ENCODE data around the gene SYAP1. TPM values are rescaled to one million over a fixed set of nuclear protein-coding genes. Genes with fewer than 3 reads are reported as not detected.
"Not testable (repeated sequence)": the region's sequence is repeated elsewhere in the genome, so short reads cannot be mapped to it uniquely, and the experiment has no call there.

The SYAP1 gene
- total and polyA plus RNA-seq, 2 donors (not counting 1 experiment from before 2014, with no cell fraction given): 19.4 to 49.7 TPM

DNA sequence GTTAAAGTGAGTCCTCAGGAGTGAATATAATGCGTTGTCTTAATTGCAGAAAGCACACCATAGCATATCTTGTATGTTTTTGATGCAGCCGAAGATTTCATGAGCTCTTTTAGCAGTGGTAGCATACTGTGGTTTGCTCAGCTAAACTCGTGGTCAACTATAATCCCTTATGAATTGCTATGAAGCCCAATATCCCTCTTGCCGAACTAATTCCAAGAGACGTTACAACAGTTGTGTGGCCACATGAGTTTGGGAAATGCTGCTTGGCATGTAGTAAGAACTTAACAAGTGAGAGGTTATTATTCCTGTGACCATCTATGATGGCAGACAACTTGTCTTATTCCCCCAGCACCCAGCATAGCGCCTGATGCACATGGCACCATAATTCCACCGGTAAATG lies 30.7 kb downstream of the SYAP1 start:
- TF ChIP-seq EZH2 (IDR thresholded peaks at IDR 0.05; ENCODE audit: low read length, missing control alignments): no peak
- TF ChIP-seq, protein P1, sequence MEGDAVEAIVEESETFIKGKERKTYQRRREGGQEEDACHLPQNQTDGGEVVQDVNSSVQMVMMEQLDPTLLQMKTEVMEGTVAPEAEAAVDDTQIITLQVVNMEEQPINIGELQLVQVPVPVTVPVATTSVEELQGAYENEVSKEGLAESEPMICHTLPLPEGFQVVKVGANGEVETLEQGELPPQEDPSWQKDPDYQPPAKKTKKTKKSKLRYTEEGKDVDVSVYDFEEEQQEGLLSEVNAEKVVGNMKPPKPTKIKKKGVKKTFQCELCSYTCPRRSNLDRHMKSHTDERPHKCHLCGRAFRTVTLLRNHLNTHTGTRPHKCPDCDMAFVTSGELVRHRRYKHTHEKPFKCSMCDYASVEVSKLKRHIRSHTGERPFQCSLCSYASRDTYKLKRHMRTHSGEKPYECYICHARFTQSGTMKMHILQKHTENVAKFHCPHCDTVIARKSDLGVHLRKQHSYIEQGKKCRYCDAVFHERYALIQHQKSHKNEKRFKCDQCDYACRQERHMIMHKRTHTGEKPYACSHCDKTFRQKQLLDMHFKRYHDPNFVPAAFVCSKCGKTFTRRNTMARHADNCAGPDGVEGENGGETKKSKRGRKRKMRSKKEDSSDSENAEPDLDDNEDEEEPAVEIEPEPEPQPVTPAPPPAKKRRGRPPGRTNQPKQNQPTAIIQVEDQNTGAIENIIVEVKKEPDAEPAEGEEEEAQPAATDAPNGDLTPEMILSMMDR (conservative IDR thresholded peaks at IDR 0.05 in 1 of 2, IDR thresholded peaks at IDR 0.05 in 1 of 2; ENCODE audit: low read depth in 1 of 2, low read length in 2 of 2): no peak
- no peak for DNase-seq (ENCODE audit: low read depth in 2 of 2)
- Histone ChIP-seq H3K36me3 (ENCODE audit: control insufficient read depth, insufficient read depth, low read length) (peaks cover under 1% of the 10 kb centered on the region), H3K27me3 (ENCODE audit: control insufficient read depth, insufficient read depth, low read length) (no peaks in the 10 kb centered on the region), H4K20me1 (ENCODE audit: control insufficient read depth, extremely low read depth, insufficient read depth, low read length) (no peaks in the 10 kb centered on the region), H3K9ac (ENCODE audit: insufficient read depth, low read length) (no peak overlapping the region), H3K79me2 (ENCODE audit: control insufficient read depth, insufficient read depth, low read length) (no peaks in the 10 kb centered on the region), H3K27ac (ENCODE audit: insufficient read depth, low read length) (no peak overlapping the region), H3K9me3 (ENCODE audit: control insufficient read depth, insufficient read depth, low read depth, low read length) (no peaks in the 10 kb centered on the region), H3K4me2 (ENCODE audit: extremely low read depth, insufficient read depth, low read length) (no peak overlapping the region), H3K4me3 (replicated peaks in 1 of 4; ENCODE audit: control extremely low read depth in 1 of 4, insufficient read depth in 1 of 4, low read depth in 3 of 4, low read length in 4 of 4) (no peak overlapping the region), H3K4me1 (ENCODE audit: control insufficient read depth, extremely low read depth, insufficient read depth, low read length) (no peaks in the 10 kb centered on the region), H2AFZ (ENCODE audit: low read length) (no peak overlapping the region)

DNA sequence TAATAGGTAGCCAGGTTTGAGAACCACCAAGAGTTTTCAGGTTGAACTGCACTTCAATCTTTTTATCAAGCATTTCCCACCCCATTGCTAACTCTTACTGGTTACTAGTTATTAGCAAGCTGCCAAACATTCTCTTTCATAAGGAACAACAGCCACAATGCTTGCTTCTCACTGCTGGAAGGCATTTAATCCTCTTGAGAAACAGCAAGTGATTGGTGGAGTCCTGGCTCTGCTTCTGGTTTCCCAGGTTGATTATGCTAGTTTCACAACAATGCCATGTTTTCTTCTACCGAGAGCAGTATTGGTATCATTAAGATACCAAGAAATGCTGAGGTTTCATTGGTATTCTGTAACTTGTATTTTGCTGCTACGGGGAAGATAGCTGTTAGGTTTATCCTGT lies 34.6 kb downstream of the SYAP1 start:
- H4K20me1 ChIP-seq (ENCODE audit: control insufficient read depth, extremely low read depth, insufficient read depth, low read length): no peaks in the 10 kb centered on the region
- no peak overlapping the region for H3K4me2 ChIP-seq (ENCODE audit: extremely low read depth, insufficient read depth, low read length)
- no peak overlapping the region for H3K9ac ChIP-seq (ENCODE audit: insufficient read depth, low read length)
- H3K9me3 ChIP-seq (ENCODE audit: control insufficient read depth, insufficient read depth, low read depth, low read length): no peaks in the 10 kb centered on the region
- no peak overlapping the region for H3K27ac ChIP-seq (ENCODE audit: insufficient read depth, low read length)
- H3K36me3 ChIP-seq (ENCODE audit: control insufficient read depth, insufficient read depth, low read length): no peaks in the 10 kb centered on the region
- no peak for DNase-seq (ENCODE audit: low read depth in 2 of 2)
- no peaks in the 10 kb centered on the region for H3K4me1 ChIP-seq (ENCODE audit: control insufficient read depth, extremely low read depth, insufficient read depth, low read length)
- H3K4me3 ChIP-seq (replicated peaks in 1 of 4; ENCODE audit: control extremely low read depth in 1 of 4, insufficient read depth in 1 of 4, low read depth in 3 of 4, low read length in 4 of 4): no peak overlapping the region
- TF ChIP-seq EZH2 (IDR thresholded peaks at IDR 0.05; ENCODE audit: low read length, missing control alignments): no peak
- TF ChIP-seq, protein P1 (conservative IDR thresholded peaks at IDR 0.05 in 1 of 2, IDR thresholded peaks at IDR 0.05 in 1 of 2; ENCODE audit: low read depth in 1 of 2, low read length in 2 of 2): no peak
- no peak overlapping the region for H2AFZ ChIP-seq (ENCODE audit: low read length)
- H3K27me3 ChIP-seq (ENCODE audit: control insufficient read depth, insufficient read depth, low read length): no peaks in the 10 kb centered on the region
- no peaks in the 10 kb centered on the region for H3K79me2 ChIP-seq (ENCODE audit: control insufficient read depth, insufficient read depth, low read length)

DNA sequence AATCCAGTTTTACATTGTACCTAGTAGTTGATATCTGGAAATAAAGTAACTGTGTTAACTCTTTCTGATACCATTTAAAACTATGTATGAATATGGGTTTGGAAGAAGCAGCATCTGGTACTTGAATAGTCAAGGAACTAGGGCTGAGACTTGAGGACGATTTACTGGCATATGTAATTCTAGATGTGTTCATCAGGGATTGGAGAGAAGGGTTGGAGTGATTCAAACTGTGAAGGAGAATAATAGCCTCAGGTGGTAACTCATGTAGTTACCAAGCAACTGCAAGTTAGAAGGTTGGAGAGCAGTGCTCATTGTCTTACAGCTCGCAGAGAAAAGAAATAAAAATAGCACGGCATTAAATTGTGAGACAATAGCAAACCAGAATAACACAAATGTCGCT lies 37.3 kb downstream of the SYAP1 start:
- no peaks in the 10 kb centered on the region for H3K9me3 ChIP-seq (ENCODE audit: control insufficient read depth, insufficient read depth, low read depth, low read length)
- no peak for DNase-seq (ENCODE audit: low read depth in 2 of 2)
- no peaks in the 10 kb centered on the region for H3K36me3 ChIP-seq (ENCODE audit: control insufficient read depth, insufficient read depth, low read length)

DNA sequence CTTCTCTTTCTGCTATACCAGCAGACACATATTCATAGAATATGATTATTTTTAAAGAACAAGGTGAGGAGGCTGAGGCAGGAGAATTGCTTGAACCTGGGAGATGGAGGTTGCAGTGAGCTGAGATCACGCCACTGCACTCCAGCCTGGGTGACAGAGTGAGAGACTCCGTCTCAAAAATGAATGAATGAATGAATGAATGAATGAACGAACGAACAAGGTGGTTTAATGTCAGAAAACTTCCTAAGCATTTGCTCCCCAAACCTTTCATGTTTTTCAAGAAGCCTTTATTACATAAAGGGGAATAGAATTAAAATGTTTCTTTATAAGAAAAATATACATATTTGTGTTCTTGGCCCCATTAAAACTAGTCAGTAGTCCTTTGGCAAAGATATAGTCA lies 42.1 kb downstream of the SYAP1 start:
- DNase-seq (ENCODE audit: low read depth in 2 of 2); H3K79me2 ChIP-seq (ENCODE audit: control insufficient read depth, insufficient read depth, low read length); H3K4me3 ChIP-seq (replicated peaks in 1 of 4; ENCODE audit: control extremely low read depth in 1 of 4, insufficient read depth in 1 of 4, low read depth in 3 of 4, low read length in 4 of 4); H3K9me3 ChIP-seq (ENCODE audit: control insufficient read depth, insufficient read depth, low read depth, low read length); H3K27ac ChIP-seq (ENCODE audit: insufficient read depth, low read length); H3K4me2 ChIP-seq (ENCODE audit: extremely low read depth, insufficient read depth, low read length); H3K4me1 ChIP-seq (ENCODE audit: control insufficient read depth, extremely low read depth, insufficient read depth, low read length); H3K9ac ChIP-seq (ENCODE audit: insufficient read depth, low read length); H2AFZ ChIP-seq (ENCODE audit: low read length); H3K36me3 ChIP-seq (ENCODE audit: control insufficient read depth, insufficient read depth, low read length); H4K20me1 ChIP-seq (ENCODE audit: control insufficient read depth, extremely low read depth, insufficient read depth, low read length); H3K27me3 ChIP-seq (ENCODE audit: control insufficient read depth, insufficient read depth, low read length): not testable (repeated sequence)

More for the DNA sequence above, 37.3 kb downstream of the SYAP1 start:
- no peak overlapping the region for H2AFZ ChIP-seq (ENCODE audit: low read length)
- no peaks in the 10 kb centered on the region for H3K4me1 ChIP-seq (ENCODE audit: control insufficient read depth, extremely low read depth, insufficient read depth, low read length)
- no peaks in the 10 kb centered on the region for H3K79me2 ChIP-seq (ENCODE audit: control insufficient read depth, insufficient read depth, low read length)
- H4K20me1 ChIP-seq (ENCODE audit: control insufficient read depth, extremely low read depth, insufficient read depth, low read length): no peaks in the 10 kb centered on the region
- no peak overlapping the region for H3K4me2 ChIP-seq (ENCODE audit: extremely low read depth, insufficient read depth, low read length)
- H3K27me3 ChIP-seq (ENCODE audit: control insufficient read depth, insufficient read depth, low read length): no peaks in the 10 kb centered on the region
- no peak overlapping the region for H3K4me3 ChIP-seq (replicated peaks in 1 of 4; ENCODE audit: control extremely low read depth in 1 of 4, insufficient read depth in 1 of 4, low read depth in 3 of 4, low read length in 4 of 4)
- H3K9ac ChIP-seq (ENCODE audit: insufficient read depth, low read length): no peak overlapping the region
- no peak overlapping the region for H3K27ac ChIP-seq (ENCODE audit: insufficient read depth, low read length)
- TF ChIP-seq, protein P1 (conservative IDR thresholded peaks at IDR 0.05 in 1 of 2, IDR thresholded peaks at IDR 0.05 in 1 of 2; ENCODE audit: low read depth in 1 of 2, low read length in 2 of 2): no peak
- TF ChIP-seq EZH2 (IDR thresholded peaks at IDR 0.05; ENCODE audit: low read length, missing control alignments): no peak

Data from fibroblast of lung (primary cell).